Natural killer cell (primary cell): ENCODE results near the gene SMYD5. TPM values are rescaled to one million over a fixed set of nuclear protein-coding genes. Genes with fewer than 3 reads are reported as not detected.
"Not testable (repeated sequence)": the region's sequence is repeated elsewhere in the genome, so short reads cannot be mapped to it uniquely, and the experiment has no call there.

Experiments
- ATAC-seq, 3 donors: fragments of 150-1000 bp in 2 of 3; fragments of 200-7000 bp in 1 of 3; cut with Tn5 transposase; 1 replicate in 1 of 3; 2 replicates in 2 of 3; pipeline ENCODE4 v1.10.0; 2021; ENCODE audit warnings: mild to moderate bottlenecking in 2 of 3, moderate library complexity in 2 of 3
- DNase-seq, 2 donors: peaks; one replicate each; pipeline versions ENCODE4 v3.0.0 to v3.0.0-alpha.2; 2013 to 2021; ENCODE audit warnings: mixed read lengths in 1 of 2
- H3K27ac ChIP-seq: one replicate; pipeline ENCODE4 v1.5.1; 2013; ENCODE audit warnings: mild to moderate bottlenecking, low read length
- H3K27me3 ChIP-seq: one replicate; pipeline ENCODE4 v1.6.1; 2013; ENCODE audit warnings: low read length; ENCODE audit not compliant: control insufficient read depth, insufficient read depth
- H3K36me3 ChIP-seq: one replicate; pipeline ENCODE4 v1.6.1; 2013; ENCODE audit warnings: low read length; ENCODE audit not compliant: control insufficient read depth, insufficient read depth
- H3K4me1 ChIP-seq: one replicate; pipeline ENCODE4 v1.6.1; 2013; ENCODE audit warnings: low read length; ENCODE audit not compliant: control insufficient read depth, insufficient read depth
- H3K4me3 ChIP-seq: one replicate; pipeline ENCODE4 v1.5.1; 2013; ENCODE audit warnings: low read length
- H3K9me3 ChIP-seq: one replicate; pipeline ENCODE4 v1.6.1; 2013; ENCODE audit warnings: low read length; ENCODE audit not compliant: control insufficient read depth, insufficient read depth
- H3K27ac Mint-ChIP-seq, 2 donors: one replicate each; pipeline ENCODE4 v1.8.0; 2022; ENCODE audit warnings: mild to moderate bottlenecking in 2 of 2, mixed read lengths in 2 of 2, moderate library complexity in 1 of 2
- H3K27me3 Mint-ChIP-seq, 2 donors: one replicate each; pipeline ENCODE4 v1.8.0; 2022; ENCODE audit warnings: low read depth in 2 of 2, mixed read lengths in 2 of 2
- H3K36me3 Mint-ChIP-seq: one replicate; pipeline ENCODE4 v1.8.0; 2022; ENCODE audit warnings: mixed read lengths
- H3K4me1 Mint-ChIP-seq, 2 donors: one replicate each; pipeline ENCODE4 v1.8.0; 2022; ENCODE audit warnings: mixed read lengths in 2 of 2
- H3K4me3 Mint-ChIP-seq: one replicate; pipeline ENCODE4 v1.8.0; 2022; ENCODE audit warnings: mild to moderate bottlenecking, moderate library complexity, mixed read lengths
- H3K9me3 Mint-ChIP-seq, 2 donors: one replicate each; pipeline ENCODE4 v1.8.0; 2022; ENCODE audit warnings: mixed read lengths in 2 of 2
- CTCF ChIP-seq: fragments of 200-600 bp; IDR thresholded peaks from one replicate; pipeline ENCODE4 v1.8.0; 2022; ENCODE audit warnings: antibody characterized with exemption
- WGBS: methylation state at CpG from one replicate; pipeline ENCODE4 v1.1.7; 2013; ENCODE audit warnings: missing lambda C conversion rate; ENCODE audit not compliant: insufficient coverage; 5-methylcytosine and 5-hydroxymethylcytosine counted together
- intact Hi-C: fragments of 100-400 bp; cut with micrococcal nuclease; formaldehyde crosslinking; loops from one replicate; pipeline ENCODE4 v1.14.2; 2022
- total RNA-seq, 4 donors: library from RNA; stranded (reverse); fragments of 120-200 nt in 1 of 4; gene quantifications; one replicate each; pipeline versions ENCODE4 v1.2.3 to v1.2.4, GENCODE V29; 2013 to 2022

Gene SMYD5
- total RNA-seq, 3 donors from 2014 or later (not counting 1 experiment from before 2014, with no cell fraction given), result 12.2 to 25.3 (median 12.2) TPM

- Histone ChIP-seq H3K27ac (no peak overlapping the region), H3K4me1 (no peaks in the 10 kb centered on the region), H3K36me3 (no peaks in the 10 kb centered on the region), H3K9me3 (no peaks in the 10 kb centered on the region), H3K27me3 (no peaks in the 10 kb centered on the region), H3K4me3 (no peak overlapping the region)
- DNase-seq (no peak), ATAC-seq (no peak)
- 0% methylated on average over 1 of the region's 2 CpGs for WGBS
- peaks cover 3 to 27% of the 10 kb centered on the region in 2 donors for H3K27me3 Mint-ChIP-seq
- no peak overlapping the region for H3K4me3 Mint-ChIP-seq
- intact Hi-C loops, result no loop called here
- no peaks in the 10 kb centered on the region for H3K4me1 Mint-ChIP-seq
- H3K36me3 Mint-ChIP-seq, result no peaks in the 10 kb centered on the region
- no peaks in the 10 kb centered on the region for H3K9me3 Mint-ChIP-seq
- H3K27ac Mint-ChIP-seq, result no peak overlapping the region
- TF ChIP-seq CTCF, result no peak
Observed at GRCh38 chr2:73187549-73187948, 26.5 kb upstream of the SMYD5 start.

GRCh38 chr2:73197579-73197978, 16.5 kb upstream of the SMYD5 start:
- H3K4me1 ChIP-seq, result peaks cover 6% of the 10 kb centered on the region
- DNase-seq, result no peak
- no peak overlapping the region for H3K4me3 Mint-ChIP-seq
- H3K27ac Mint-ChIP-seq, result no peak overlapping the region
- peaks cover 20 to 39% of the 10 kb centered on the region in 2 donors for H3K27me3 Mint-ChIP-seq
- H3K4me3 ChIP-seq, result no peak overlapping the region
- H3K27ac ChIP-seq, result no peak overlapping the region
- intact Hi-C loops, result no loop called here
- no peaks in the 10 kb centered on the region for H3K4me1 Mint-ChIP-seq
- H3K36me3 ChIP-seq, result no peaks in the 10 kb centered on the region
- no peaks in the 10 kb centered on the region for H3K9me3 ChIP-seq
- peaks cover 9% of the 10 kb centered on the region for H3K27me3 ChIP-seq
- ATAC-seq, result no peak
- TF ChIP-seq CTCF, result no peak
- no peaks in the 10 kb centered on the region for H3K36me3 Mint-ChIP-seq
- H3K9me3 Mint-ChIP-seq, result no peaks in the 10 kb centered on the region

- 76% methylated on average over 8 of the region's 10 CpGs for WGBS
- H3K9me3 ChIP-seq, H3K4me1 Mint-ChIP-seq, intact Hi-C loops, H3K4me3 ChIP-seq, ATAC-seq, H3K9me3 Mint-ChIP-seq, H3K27ac Mint-ChIP-seq, DNase-seq, H3K27ac ChIP-seq, H3K36me3 Mint-ChIP-seq, H3K36me3 ChIP-seq, H3K4me3 Mint-ChIP-seq: not testable (repeated sequence)
- H3K27me3 Mint-ChIP-seq, result peaks cover 33 to 54% of the 10 kb centered on the region in 2 donors
- peaks cover 20% of the 10 kb centered on the region for H3K27me3 ChIP-seq
- peaks cover 12% of the 10 kb centered on the region for H3K4me1 ChIP-seq
Observed at GRCh38 chr2:73200281-73200680, 13.8 kb upstream of the SMYD5 start.

GRCh38 chr2:73202156-73203054, 11.6 kb upstream of the SMYD5 start, which contains the start of gene NOTO:
Gene NOTO (plus strand): TSS chr2:73202574. CDS start chr2:73202667, 93 bp downstream.
- Mint-ChIP-seq H3K4me1 (no peaks in the 10 kb centered on the region), H3K27me3 (peaks cover 30 to 57% of the 10 kb centered on the region in 2 donors), H3K9me3 (no peaks in the 10 kb centered on the region), H3K27ac (no peak within 1 kb of the TSS), H3K4me3 (peak within 1 kb of the TSS; percentile 65), H3K36me3 (no peaks in the 10 kb centered on the region)
- ATAC-seq (peak in 1 of 3 donors; percentile 52), DNase-seq (peak in 1 of 2 donors; percentile 17)
- intact Hi-C loops, result no loop called here
- 4% methylated on average over 87 of the region's 87 CpGs for WGBS
- TF ChIP-seq CTCF, result no peak
- H3K9me3 ChIP-seq, result no peaks in the 10 kb centered on the region
- no peak within 1 kb of the TSS for H3K27ac ChIP-seq
- no peaks in the 10 kb centered on the region for H3K36me3 ChIP-seq
- H3K27me3 ChIP-seq, result peaks cover 22% of the 10 kb centered on the region
- H3K4me1 ChIP-seq, result peaks cover 12% of the 10 kb centered on the region
- H3K4me3 ChIP-seq, result no peak within 1 kb of the TSS
